HepG2 (cell line): ENCODE results near the gene BAG3. TPM values are rescaled to one million over a fixed set of nuclear protein-coding genes. Genes with fewer than 3 reads are reported as not detected.

Experiments
- ATAC-seq: fragments of 200-7000 bp; cut with Tn5 transposase; 3 replicates; pipeline ENCODE4 v1.9.1; 2020; ENCODE audit warnings: mild to moderate bottlenecking, moderate library complexity
- BruUV-seq: library from RNA; stranded (reverse); fragments of 400-500 nt; replicated peaks from 2 replicates; lab custom pipeline; 2021; lab: Mats Ljungman, UMichigan
- CTCF ChIA-PET: fragments of 300-600 bp; formaldehyde crosslinking; extraction: SDS; loops from one replicate; lab custom pipeline; 2021; ENCODE audit warnings: low total read pairs, inconsistent platforms, low intra/inter-chr PET ratio; lab: Yijun Ruan, JAX
- POLR2A ChIA-PET: fragments of 350-600 bp; sonication (Branson Sonifier 250); formaldehyde crosslinking; loops from one replicate; lab custom pipeline; 2020; ENCODE audit warnings: antibody characterized with exemption, inconsistent platforms; lab: Yijun Ruan, JAX
- DNase-seq: peaks from one replicate; pipeline ENCODE4 v3.0.0-alpha.2; 2015; ENCODE audit warnings: low spot score
- FAIRE-seq: peaks from 3 replicates; lab custom pipeline; 2011; peaks lifted over from hg19 to GRCh38; lab: Jason Lieb, UNC
- H2AFZ ChIP-seq: one replicate; pipeline ENCODE4 v1.6.1; 2011; ENCODE audit warnings: low read length, inconsistent platforms
- H3K27ac ChIP-seq: fragments of 300-600 bp; 3 replicates; pipeline ENCODE4 v1.8.0; 2011; ENCODE audit warnings: mixed run types, mild to moderate bottlenecking, mixed read lengths, low read length, inconsistent platforms; ENCODE audit not compliant: insufficient read depth; ENCODE audit errors: extremely low read length
- H3K27me3 ChIP-seq, 2 experiments: fragments of 200-600 bp in 1 of 2; 2 replicates in 1 of 2; 3 replicates in 1 of 2; pipeline versions ENCODE4 v1.6.0 to v1.8.0; 2011; ENCODE audit warnings: low read length in 2 of 2, mild to moderate bottlenecking in 2 of 2, moderate library complexity in 2 of 2, inconsistent platforms in 1 of 2; ENCODE audit not compliant: insufficient read depth in 2 of 2, control insufficient read depth in 1 of 2
- H3K36me3 ChIP-seq, 2 experiments: fragments of 200-600 bp in 1 of 2; replicated peaks in 1 of 2; 2 replicates in 1 of 2; 3 replicates in 1 of 2; pipeline versions ENCODE4 v1.5.1 to v1.8.0; 2011; ENCODE audit warnings: low read length in 2 of 2, inconsistent platforms in 1 of 2; ENCODE audit not compliant: insufficient read depth in 2 of 2, control insufficient read depth in 1 of 2
- H3K4me1 ChIP-seq: 2 replicates; pipeline ENCODE4 v1.5.1; 2012; ENCODE audit warnings: low read length, inconsistent platforms; ENCODE audit not compliant: insufficient read depth
- H3K4me2 ChIP-seq: 2 replicates; pipeline ENCODE4 v1.6.0; 2011; ENCODE audit warnings: low read depth, low read length, inconsistent platforms
- H3K4me3 ChIP-seq, 3 experiments: fragments of 200-600 bp in 1 of 3; sonication (generic), shearing (Covaris generic) in 1 of 3; replicated peaks in 1 of 3; 2 replicates each; pipeline ENCODE4 v1.5.1; 2011 to 2016; ENCODE audit warnings: low read length in 3 of 3, inconsistent platforms in 2 of 3, low read depth in 2 of 3, mild to moderate bottlenecking in 2 of 3, control low read depth in 1 of 3, mixed read lengths in 1 of 3; ENCODE audit not compliant: insufficient read depth in 1 of 3
- H3K79me2 ChIP-seq: one replicate; pipeline ENCODE4 v1.6.1; 2011; ENCODE audit warnings: low read length, inconsistent platforms; ENCODE audit not compliant: insufficient read depth
- H3K9ac ChIP-seq: 2 replicates; pipeline ENCODE4 v1.6.0; 2011; ENCODE audit warnings: mild to moderate bottlenecking, low read depth, low read length, inconsistent platforms; ENCODE audit not compliant: insufficient read depth
- H3K9me3 ChIP-seq: 2 replicates; pipeline ENCODE4 v1.5.1; 2012; ENCODE audit warnings: mild to moderate bottlenecking, low read length
- H4K20me1 ChIP-seq: 2 replicates; pipeline ENCODE4 v1.6.0; 2011; ENCODE audit warnings: inconsistent platforms, mild to moderate bottlenecking, low read length, moderate library complexity; ENCODE audit not compliant: insufficient read depth
- FOXA1 ChIP-seq, 2 experiments: fragments of 450-650 bp in 1 of 2; sonication (generic) in 1 of 2; formaldehyde crosslinking in 1 of 2; IDR thresholded peaks; 2 replicates each; pipeline versions ENCODE4 v1.4.0 to v1.6.1; 2016 to 2020; ENCODE audit warnings: missing genetic modification reagents in 1 of 2
- FOXA3 ChIP-seq: IDR thresholded peaks from 2 replicates; pipeline ENCODE4 v1.6.1; 2016; ENCODE audit warnings: missing genetic modification reagents, missing compliant biosample characterization
- KDM3A ChIP-seq: IDR thresholded peaks from 2 replicates; pipeline ENCODE4 v1.6.1; 2018; ENCODE audit warnings: low read depth, missing compliant biosample characterization
- MTF2 ChIP-seq: sonication (generic); formaldehyde crosslinking; IDR thresholded peaks from 2 replicates; pipeline ENCODE4 v1.5.0; 2020; ENCODE audit warnings: missing genetic modification reagents, borderline replicate concordance
- NAIF1 ChIP-seq: sonication (generic); formaldehyde crosslinking; IDR thresholded peaks from 2 replicates; pipeline ENCODE4 v1.5.0; 2020; ENCODE audit warnings: mild to moderate bottlenecking, missing genetic modification reagents, borderline replicate concordance
- SP5 ChIP-seq: IDR thresholded peaks from 2 replicates; pipeline ENCODE4 v1.6.1; 2016; ENCODE audit warnings: low read depth, borderline replicate concordance
- ZNF3 ChIP-seq: IDR thresholded peaks from 2 replicates; pipeline ENCODE4 v1.7.0; 2017; ENCODE audit warnings: inconsistent platforms
- ZNF607 ChIP-seq: sonication (generic); formaldehyde crosslinking; IDR thresholded peaks from 2 replicates; pipeline ENCODE4 v1.5.1; 2020; ENCODE audit warnings: missing genetic modification reagents, mild to moderate bottlenecking, borderline replicate concordance
- ZSCAN31 ChIP-seq: sonication (generic); formaldehyde crosslinking; IDR thresholded peaks from 2 replicates; pipeline ENCODE4 v1.5.0; 2020; ENCODE audit warnings: low read depth, mild to moderate bottlenecking, missing genetic modification reagents
- WGBS: methylation state at CpG from one replicate; pipeline ENCODE4 v1.1.6; 2017; ENCODE audit warnings: low lambda C conversion rate; 5-methylcytosine and 5-hydroxymethylcytosine counted together
- in situ Hi-C: cut with HindIII; loops from 2 replicates; pipeline ENCODE4 v1.10.0; 2017; ENCODE audit warnings: low pct_unique_long_range_greater_than_20kb; ENCODE audit not compliant: extremely low pct_ligation_motif_present
- intact Hi-C: fragments of 100-400 bp; cut with micrococcal nuclease; formaldehyde crosslinking; loops from one replicate; pipeline ENCODE4 v1.10.0; 2022; ENCODE audit not compliant: unreplicated experiment
- polyA plus RNA-seq, 8 experiments: library from polyadenylated mRNA; depleted of rRNA in 3 of 8; stranded (reverse) in 7 of 8; unstranded in 1 of 8; fragments of >200 nt; fragmentation: Illumina TruSeq in 4 of 8; extraction: Trizol in 4 of 8; gene quantifications; 2 replicates each; pipeline versions ENCODE4 v1.2.1 to v1.2.3, GENCODE V29; 2011 to 2016; ENCODE audit warnings: low read depth in 4 of 8, missing spikeins in 1 of 8, mixed read lengths in 1 of 8; ENCODE audit not compliant: insufficient read depth in 1 of 8
- total RNA-seq, 5 experiments: library from RNA; depleted of rRNA; stranded (reverse); fragments of >200 nt; fragmentation: Illumina TruSeq; extraction: Trizol; gene quantifications; 2 replicates each; pipeline ENCODE4 v1.2.3, GENCODE V29; 2016; ENCODE audit warnings: low read depth in 1 of 5
- TF ChIP-seq, protein P1 (sequence below): sonication (generic); formaldehyde crosslinking; IDR thresholded peaks from 2 replicates; pipeline ENCODE4 v1.4.0; 2020; ENCODE audit warnings: mild to moderate bottlenecking, missing genetic modification reagents
- TF ChIP-seq, protein P2 (sequence below): sonication (generic); formaldehyde crosslinking; IDR thresholded peaks from 2 replicates; pipeline ENCODE4 v1.4.0; 2020; ENCODE audit warnings: missing genetic modification reagents
- TF ChIP-seq, protein P3 (sequence below): IDR thresholded peaks from 2 replicates; pipeline ENCODE4 v1.6.1; 2016; ENCODE audit warnings: missing compliant biosample characterization, missing genetic modification reagents, borderline replicate concordance
- TF ChIP-seq, protein P4 (sequence below): sonication (generic); formaldehyde crosslinking; IDR thresholded peaks from 2 replicates; pipeline ENCODE4 v1.5.0; 2020; ENCODE audit warnings: mild to moderate bottlenecking, missing genetic modification reagents

BAG3 gene
- total and polyA plus RNA-seq, 2 of the 13 experiments (the other 11 are each of a cell fraction or from before 2014, with no cell fraction given), result 2.9 to 6.7 TPM

DNA sequence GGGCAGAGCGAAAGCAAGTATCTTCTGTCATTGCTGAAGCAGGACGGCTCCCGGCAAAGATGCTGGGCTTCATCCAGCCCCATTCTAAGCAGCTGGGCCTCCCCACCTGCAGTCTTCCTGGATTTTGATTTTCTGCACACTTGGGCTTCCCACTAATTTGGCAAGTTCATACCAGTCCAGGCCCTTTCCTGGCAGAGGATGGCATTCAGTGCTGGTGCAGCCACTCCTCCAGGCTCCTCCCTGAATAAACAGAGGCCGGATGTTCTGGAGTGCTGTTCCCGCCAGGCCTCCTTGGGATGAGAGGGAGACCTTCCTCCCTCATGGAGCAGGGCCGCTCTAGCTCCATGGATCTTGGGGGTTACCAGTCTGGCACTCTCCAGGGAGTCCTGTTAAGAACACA is 3.4 kb downstream of the BAG3 start:
- Histone ChIP-seq H3K4me2 (peak overlapping the region; percentile 79), H3K27me3 (no peaks in the 10 kb centered on the region), H2AFZ (no peak overlapping the region), H3K9ac (no peak overlapping the region), H3K36me3 (peaks cover 11 to 31% of the 10 kb centered on the region in 2 experiments; a peak in 4 of 5 replicates), H4K20me1 (peaks cover 38% of the 10 kb centered on the region), H3K27ac (no peak overlapping the region), H3K4me3 (no peak overlapping the region), H3K9me3 (no peaks in the 10 kb centered on the region), H3K4me1 (peaks cover 72% of the 10 kb centered on the region), H3K79me2 (peaks cover 77% of the 10 kb centered on the region)
- WGBS, result 77% methylated on average over 6 of the region's 6 CpGs
- ATAC-seq (no peak), FAIRE-seq (no peak), DNase-seq (peak; percentile 27)
- BruUV-seq, result no TSS peak
- ChIA-PET CTCF (no interaction called here), POLR2A (no interaction called here)
- intact Hi-C loops (no loop called here), in situ Hi-C loops (no loop called here)
- TF ChIP-seq, protein P1, sequence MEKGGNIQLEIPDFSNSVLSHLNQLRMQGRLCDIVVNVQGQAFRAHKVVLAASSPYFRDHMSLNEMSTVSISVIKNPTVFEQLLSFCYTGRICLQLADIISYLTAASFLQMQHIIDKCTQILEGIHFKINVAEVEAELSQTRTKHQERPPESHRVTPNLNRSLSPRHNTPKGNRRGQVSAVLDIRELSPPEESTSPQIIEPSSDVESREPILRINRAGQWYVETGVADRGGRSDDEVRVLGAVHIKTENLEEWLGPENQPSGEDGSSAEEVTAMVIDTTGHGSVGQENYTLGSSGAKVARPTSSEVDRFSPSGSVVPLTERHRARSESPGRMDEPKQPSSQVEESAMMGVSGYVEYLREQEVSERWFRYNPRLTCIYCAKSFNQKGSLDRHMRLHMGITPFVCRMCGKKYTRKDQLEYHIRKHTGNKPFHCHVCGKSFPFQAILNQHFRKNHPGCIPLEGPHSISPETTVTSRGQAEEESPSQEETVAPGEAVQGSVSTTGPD (CRISPR knock-in tag), result peak; percentile 78
- TF ChIP-seq, protein P2, sequence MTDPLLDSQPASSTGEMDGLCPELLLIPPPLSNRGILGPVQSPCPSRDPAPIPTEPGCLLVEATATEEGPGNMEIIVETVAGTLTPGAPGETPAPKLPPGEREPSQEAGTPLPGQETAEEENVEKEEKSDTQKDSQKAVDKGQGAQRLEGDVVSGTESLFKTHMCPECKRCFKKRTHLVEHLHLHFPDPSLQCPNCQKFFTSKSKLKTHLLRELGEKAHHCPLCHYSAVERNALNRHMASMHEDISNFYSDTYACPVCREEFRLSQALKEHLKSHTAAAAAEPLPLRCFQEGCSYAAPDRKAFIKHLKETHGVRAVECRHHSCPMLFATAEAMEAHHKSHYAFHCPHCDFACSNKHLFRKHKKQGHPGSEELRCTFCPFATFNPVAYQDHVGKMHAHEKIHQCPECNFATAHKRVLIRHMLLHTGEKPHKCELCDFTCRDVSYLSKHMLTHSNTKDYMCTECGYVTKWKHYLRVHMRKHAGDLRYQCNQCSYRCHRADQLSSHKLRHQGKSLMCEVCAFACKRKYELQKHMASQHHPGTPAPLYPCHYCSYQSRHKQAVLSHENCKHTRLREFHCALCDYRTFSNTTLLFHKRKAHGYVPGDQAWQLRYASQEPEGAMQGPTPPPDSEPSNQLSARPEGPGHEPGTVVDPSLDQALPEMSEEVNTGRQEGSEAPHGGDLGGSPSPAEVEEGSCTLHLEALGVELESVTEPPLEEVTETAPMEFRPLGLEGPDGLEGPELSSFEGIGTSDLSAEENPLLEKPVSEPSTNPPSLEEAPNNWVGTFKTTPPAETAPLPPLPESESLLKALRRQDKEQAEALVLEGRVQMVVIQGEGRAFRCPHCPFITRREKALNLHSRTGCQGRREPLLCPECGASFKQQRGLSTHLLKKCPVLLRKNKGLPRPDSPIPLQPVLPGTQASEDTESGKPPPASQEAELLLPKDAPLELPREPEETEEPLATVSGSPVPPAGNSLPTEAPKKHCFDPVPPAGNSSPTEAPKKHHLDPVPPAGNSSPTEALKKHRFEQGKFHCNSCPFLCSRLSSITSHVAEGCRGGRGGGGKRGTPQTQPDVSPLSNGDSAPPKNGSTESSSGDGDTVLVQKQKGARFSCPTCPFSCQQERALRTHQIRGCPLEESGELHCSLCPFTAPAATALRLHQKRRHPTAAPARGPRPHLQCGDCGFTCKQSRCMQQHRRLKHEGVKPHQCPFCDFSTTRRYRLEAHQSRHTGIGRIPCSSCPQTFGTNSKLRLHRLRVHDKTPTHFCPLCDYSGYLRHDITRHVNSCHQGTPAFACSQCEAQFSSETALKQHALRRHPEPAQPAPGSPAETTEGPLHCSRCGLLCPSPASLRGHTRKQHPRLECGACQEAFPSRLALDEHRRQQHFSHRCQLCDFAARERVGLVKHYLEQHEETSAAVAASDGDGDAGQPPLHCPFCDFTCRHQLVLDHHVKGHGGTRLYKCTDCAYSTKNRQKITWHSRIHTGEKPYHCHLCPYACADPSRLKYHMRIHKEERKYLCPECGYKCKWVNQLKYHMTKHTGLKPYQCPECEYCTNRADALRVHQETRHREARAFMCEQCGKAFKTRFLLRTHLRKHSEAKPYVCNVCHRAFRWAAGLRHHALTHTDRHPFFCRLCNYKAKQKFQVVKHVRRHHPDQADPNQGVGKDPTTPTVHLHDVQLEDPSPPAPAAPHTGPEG (CRISPR knock-in tag), result no peak
- TF ChIP-seq KDM3A (CRISPR knock-in tag) (no peak), ZNF3 (no peak), NAIF1 (CRISPR knock-in tag) (no peak), MTF2 (no peak), SP5 (peak; percentile 57; the same call in 1 of the 2 replicates), FOXA1 (IDR thresholded peaks at IDR 0.05) (no peak), FOXA1 (CRISPR knock-in tag; IDR thresholded peaks at IDR 0.05) (peak; percentile 51), FOXA3 (CRISPR knock-in tag) (0 out of 2 replicates have a peak, but pooled peaks have one; percentile 18), ZSCAN31 (no peak), ZNF607 (0 out of 2 replicates have a peak, but pooled peaks have one; percentile 30)
- TF ChIP-seq, protein P3, sequence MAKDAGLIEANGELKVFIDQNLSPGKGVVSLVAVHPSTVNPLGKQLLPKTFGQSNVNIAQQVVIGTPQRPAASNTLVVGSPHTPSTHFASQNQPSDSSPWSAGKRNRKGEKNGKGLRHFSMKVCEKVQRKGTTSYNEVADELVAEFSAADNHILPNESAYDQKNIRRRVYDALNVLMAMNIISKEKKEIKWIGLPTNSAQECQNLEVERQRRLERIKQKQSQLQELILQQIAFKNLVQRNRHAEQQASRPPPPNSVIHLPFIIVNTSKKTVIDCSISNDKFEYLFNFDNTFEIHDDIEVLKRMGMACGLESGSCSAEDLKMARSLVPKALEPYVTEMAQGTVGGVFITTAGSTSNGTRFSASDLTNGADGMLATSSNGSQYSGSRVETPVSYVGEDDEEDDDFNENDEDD (CRISPR knock-in tag), result peak; percentile 32; the same call in 1 of the 2 replicates
- TF ChIP-seq, protein P4, sequence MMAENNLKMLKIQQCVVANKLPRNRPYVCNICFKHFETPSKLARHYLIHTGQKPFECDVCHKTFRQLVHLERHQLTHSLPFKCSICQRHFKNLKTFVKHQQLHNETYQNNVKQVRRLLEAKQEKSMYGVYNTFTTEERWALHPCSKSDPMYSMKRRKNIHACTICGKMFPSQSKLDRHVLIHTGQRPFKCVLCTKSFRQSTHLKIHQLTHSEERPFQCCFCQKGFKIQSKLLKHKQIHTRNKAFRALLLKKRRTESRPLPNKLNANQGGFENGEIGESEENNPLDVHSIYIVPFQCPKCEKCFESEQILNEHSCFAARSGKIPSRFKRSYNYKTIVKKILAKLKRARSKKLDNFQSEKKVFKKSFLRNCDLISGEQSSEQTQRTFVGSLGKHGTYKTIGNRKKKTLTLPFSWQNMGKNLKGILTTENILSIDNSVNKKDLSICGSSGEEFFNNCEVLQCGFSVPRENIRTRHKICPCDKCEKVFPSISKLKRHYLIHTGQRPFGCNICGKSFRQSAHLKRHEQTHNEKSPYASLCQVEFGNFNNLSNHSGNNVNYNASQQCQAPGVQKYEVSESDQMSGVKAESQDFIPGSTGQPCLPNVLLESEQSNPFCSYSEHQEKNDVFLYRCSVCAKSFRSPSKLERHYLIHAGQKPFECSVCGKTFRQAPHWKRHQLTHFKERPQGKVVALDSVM (CRISPR knock-in tag), result peak; percentile 34; the same call in 1 of the 2 replicates
